ENCODE measurements around the gene IP6K3. TPM values are rescaled to one million over a fixed set of nuclear protein-coding genes. Genes with fewer than 3 reads are reported as not detected.

IP6K3 gene
- total RNA-seq, 1 donor from 2014 or later, result 1.5 TPM

DNA sequence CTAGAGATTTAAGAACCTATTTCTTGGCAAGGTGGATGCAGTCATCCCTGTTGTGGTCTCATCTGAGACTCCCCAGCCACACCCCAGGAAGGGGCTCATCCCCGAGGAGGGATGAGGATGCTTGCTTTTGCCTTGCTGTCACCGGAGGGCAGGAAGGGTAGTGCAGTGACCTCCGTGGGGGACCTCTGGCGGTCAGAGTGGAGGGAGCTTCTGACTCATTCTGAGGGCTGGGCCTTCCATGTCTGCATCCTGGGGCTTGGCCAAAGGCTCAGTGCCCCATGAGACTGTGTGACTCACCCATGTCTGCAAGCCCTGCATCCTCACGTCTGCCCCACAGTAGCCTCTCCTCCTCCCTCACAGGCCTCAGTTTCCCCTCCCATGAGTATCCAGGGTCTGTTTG lies 73.9 kb downstream of the IP6K3 start:
- no peak overlapping the region for H3K4me3 ChIP-seq
- H3K27ac ChIP-seq, result peak overlapping the region; percentile 57
- peaks cover 0 to 38% of the 10 kb centered on the region in 2 donors for H3K36me3 ChIP-seq
- no peak for DNase-seq (ENCODE audit: extremely low spot score in 2 of 2)
- no peaks in the 10 kb centered on the region for H3K27me3 ChIP-seq
- H3K9me3 ChIP-seq, result no peaks in the 10 kb centered on the region
- intact Hi-C loops (cut with DNase I), result no loop called here
- no peak for TF ChIP-seq POLR2A (IDR thresholded peaks at IDR 0.05)
- TF ChIP-seq POLR2AphosphoS5 (IDR thresholded peaks at IDR 0.05; ENCODE audit: insufficient read depth in 1 of 2, low read depth in 1 of 2), result peak in 1 of 2 donors; percentile 15
- TF ChIP-seq, protein P1, sequence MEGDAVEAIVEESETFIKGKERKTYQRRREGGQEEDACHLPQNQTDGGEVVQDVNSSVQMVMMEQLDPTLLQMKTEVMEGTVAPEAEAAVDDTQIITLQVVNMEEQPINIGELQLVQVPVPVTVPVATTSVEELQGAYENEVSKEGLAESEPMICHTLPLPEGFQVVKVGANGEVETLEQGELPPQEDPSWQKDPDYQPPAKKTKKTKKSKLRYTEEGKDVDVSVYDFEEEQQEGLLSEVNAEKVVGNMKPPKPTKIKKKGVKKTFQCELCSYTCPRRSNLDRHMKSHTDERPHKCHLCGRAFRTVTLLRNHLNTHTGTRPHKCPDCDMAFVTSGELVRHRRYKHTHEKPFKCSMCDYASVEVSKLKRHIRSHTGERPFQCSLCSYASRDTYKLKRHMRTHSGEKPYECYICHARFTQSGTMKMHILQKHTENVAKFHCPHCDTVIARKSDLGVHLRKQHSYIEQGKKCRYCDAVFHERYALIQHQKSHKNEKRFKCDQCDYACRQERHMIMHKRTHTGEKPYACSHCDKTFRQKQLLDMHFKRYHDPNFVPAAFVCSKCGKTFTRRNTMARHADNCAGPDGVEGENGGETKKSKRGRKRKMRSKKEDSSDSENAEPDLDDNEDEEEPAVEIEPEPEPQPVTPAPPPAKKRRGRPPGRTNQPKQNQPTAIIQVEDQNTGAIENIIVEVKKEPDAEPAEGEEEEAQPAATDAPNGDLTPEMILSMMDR (IDR thresholded peaks at IDR 0.05), result peak in 1 of 3 experiments; percentile 24
- peaks cover 9% of the 10 kb centered on the region for H3K4me1 ChIP-seq

DNA sequence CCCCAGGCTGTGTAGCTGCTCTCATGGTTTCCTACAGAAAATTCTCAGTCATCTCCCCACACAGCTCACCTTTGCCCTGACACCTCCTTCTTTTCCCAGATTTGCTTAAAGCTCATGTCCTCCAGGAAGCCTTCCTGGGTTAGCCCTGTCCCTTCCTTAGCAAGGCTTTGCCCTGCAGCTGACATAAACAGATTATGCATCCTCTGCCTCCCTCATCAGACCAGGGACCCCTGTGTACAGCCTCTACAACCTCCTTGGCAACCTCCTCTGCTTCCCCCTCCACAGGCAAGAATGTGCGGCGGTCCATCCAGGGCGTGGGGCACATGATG lies 75.0 kb downstream of the IP6K3 start:
- peaks cover 0 to 44% of the 10 kb centered on the region in 2 donors for H3K36me3 ChIP-seq
- no peaks in the 10 kb centered on the region for H3K27me3 ChIP-seq
- no peak for DNase-seq (ENCODE audit: extremely low spot score in 2 of 2)
- H3K4me3 ChIP-seq, result no peak overlapping the region
- peaks cover 9% of the 10 kb centered on the region for H3K4me1 ChIP-seq
- H3K9me3 ChIP-seq, result no peaks in the 10 kb centered on the region
- intact Hi-C loops (cut with DNase I), result no loop called here
- TF ChIP-seq POLR2AphosphoS5 (IDR thresholded peaks at IDR 0.05; ENCODE audit: insufficient read depth in 1 of 2, low read depth in 1 of 2) (no peak), POLR2A (IDR thresholded peaks at IDR 0.05) (no peak)
- TF ChIP-seq, protein P1 (IDR thresholded peaks at IDR 0.05), result no peak
- no peak overlapping the region for H3K27ac ChIP-seq

MicroRNAs encoded within 50 kb of the gene (microRNA counts, 767-probe panel; counts per million panel counts)
- 238 to 261 counts per million in 2 donors for microRNA hsa-miR-3934

Small RNAs within 50 kb of the gene (microRNA-seq; reads per million reads assigned to microRNA genes)
- 6.7 reads per million, percentile 13 among the genes with 10 or more reads in this experiment for gene MIR3934 (ENCODE audit: borderline number of aligned reads, borderline replicate concordance)

Small RNAs within 50 kb of the gene (small RNA-seq; reads per million reads assigned to genes)
- not detected for gene MIR3934

Other genes starting within 250 kb of the IP6K3 start
- gene BAK1, start 166.6 kb downstream of the IP6K3 start, total RNA-seq, result 19.2 TPM
- 50.1 TPM for gene ITPR3, start 125.6 kb downstream of the IP6K3 start, total RNA-seq
- gene UQCC2, start 35.2 kb downstream of the IP6K3 start, total RNA-seq, result 16.2 TPM
- gene LEMD2, start 42.2 kb upstream of the IP6K3 start, total RNA-seq, result 55.5 TPM
- gene MLN, start 57.1 kb upstream of the IP6K3 start, total RNA-seq, result not detected

All from vagina (tissue), 2 donors.